ENCODE measurements around the gene PKNOX2.

Gene PKNOX2

GRCh38 chr11:125306476-125306875 is 141.9 kb downstream of the PKNOX2 start:
- no peak for DNase-seq (ENCODE audit: low read depth in 4 of 4, low spot score in 1 of 4)

GRCh38 chr11:125308246-125308645 is 143.7 kb downstream of the PKNOX2 start:
- DNase-seq (ENCODE audit: low read depth in 4 of 4, low spot score in 1 of 4), result no peak

GRCh38 chr11:125312391-125312790 is 147.8 kb downstream of the PKNOX2 start:
- no peak for DNase-seq (ENCODE audit: low read depth in 4 of 4, low spot score in 1 of 4)

DNA sequence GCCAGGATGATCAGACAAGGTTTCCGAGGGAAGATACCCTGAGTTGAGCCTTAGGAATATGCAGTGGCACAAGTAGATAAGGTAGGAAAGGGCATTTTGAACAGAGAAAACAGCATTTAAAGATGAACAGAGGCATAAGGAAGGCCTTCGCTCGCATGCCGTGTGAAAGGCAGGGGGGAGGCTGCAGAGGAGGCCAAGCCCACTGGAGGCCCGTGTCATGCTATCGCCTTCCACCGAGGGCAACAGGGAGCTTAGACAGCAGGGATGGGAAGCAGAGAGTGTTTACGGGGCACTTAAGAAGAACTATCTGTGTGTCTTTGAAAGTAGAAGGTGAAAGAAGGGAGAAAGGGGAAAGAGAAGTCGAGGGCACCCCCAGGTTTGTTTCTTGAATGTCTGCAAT is 148.3 kb downstream of the PKNOX2 start:
- no peak for DNase-seq (ENCODE audit: low read depth in 4 of 4, low spot score in 1 of 4)

GRCh38 chr11:125313271-125314219 is 149.0 kb downstream of the PKNOX2 start:
- DNase-seq (ENCODE audit: low read depth in 4 of 4, low spot score in 1 of 4), result no peak

DNA sequence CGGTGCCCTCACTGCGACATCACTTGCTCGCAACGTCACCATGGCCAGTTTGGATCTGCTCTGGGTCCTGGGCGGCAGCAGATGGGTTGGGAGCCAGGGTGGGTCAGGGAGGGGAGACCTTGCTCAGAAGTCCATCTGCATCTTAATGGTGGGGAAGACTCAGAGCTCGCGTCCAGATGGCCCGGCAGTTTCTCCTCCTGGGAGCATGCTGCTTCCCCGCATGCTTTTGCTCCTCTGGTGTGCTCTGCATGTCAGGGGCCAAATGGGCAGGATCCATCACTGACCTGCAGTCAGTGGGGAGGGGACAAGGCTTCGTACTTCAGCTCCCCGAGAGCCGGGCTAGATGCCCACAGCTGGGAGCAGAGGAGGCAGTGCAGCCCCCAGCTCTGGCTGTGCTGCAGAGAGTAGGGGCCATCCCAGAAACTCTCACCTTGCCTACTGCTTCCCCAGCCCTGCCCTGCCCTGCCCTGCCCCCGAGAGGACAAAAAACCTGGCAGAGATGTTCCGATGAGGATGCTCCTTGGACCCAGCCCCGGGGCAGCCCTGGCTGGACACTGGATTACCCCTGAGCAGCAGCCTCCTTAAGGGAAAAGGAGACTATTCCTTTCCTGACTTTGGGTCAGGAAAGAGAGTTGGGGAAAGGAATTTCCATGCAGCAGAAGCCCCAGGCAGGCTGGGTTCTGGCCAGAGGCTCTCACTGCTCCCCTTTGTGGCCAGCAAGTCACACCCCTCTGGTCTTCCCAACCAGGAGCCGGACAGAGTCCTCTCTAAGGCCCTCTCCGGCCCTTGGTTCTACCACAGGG is 149.9 kb downstream of the PKNOX2 start:
- no peak for DNase-seq (ENCODE audit: low read depth in 4 of 4, low spot score in 1 of 4)

GRCh38 chr11:125315079-125315740 is 150.7 kb downstream of the PKNOX2 start:
- DNase-seq (ENCODE audit: low read depth in 4 of 4, low spot score in 1 of 4), result no peak

DNA sequence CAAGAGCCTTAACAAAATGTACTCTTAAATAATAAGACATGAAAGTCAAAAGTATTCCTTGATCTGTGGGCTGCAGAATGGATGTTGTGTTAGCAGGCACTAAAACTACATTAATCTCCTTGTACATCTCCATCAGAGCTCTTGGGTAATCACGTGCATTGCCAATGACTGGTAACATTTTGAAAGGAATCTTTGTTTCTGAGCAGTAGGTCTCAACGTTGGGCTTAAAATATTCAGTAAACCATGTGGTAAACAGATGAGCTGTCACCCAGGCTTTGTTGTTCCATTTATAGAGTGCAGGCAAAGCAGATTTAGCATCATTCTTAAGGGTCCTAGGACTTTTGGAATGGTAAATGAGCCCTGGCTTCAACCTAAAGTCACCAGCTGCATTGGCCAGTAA is 152.9 kb downstream of the PKNOX2 start:
- no peak for DNase-seq (ENCODE audit: low read depth in 4 of 4, low spot score in 1 of 4)

DNA sequence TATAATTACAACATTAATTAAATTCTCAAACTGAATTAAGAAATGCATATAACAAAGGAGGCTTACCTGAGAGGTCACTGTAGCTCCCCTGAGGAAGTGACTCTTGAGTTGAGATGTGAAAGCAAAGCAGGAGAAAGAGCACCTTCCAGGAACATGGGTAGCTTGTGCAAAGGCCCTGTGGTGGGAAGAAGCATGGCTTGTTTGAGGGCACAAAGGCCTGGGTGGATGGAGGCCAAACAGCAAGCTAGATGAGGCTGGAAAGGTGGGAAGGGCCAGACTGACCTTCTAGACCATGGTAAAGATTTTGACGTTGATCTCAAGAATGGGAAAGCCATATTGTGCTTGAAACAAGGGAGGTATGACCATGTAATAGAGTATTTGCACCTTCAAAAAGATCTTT is 155.1 kb downstream of the PKNOX2 start:
- no peak for DNase-seq (ENCODE audit: low read depth in 4 of 4, low spot score in 1 of 4)

DNA sequence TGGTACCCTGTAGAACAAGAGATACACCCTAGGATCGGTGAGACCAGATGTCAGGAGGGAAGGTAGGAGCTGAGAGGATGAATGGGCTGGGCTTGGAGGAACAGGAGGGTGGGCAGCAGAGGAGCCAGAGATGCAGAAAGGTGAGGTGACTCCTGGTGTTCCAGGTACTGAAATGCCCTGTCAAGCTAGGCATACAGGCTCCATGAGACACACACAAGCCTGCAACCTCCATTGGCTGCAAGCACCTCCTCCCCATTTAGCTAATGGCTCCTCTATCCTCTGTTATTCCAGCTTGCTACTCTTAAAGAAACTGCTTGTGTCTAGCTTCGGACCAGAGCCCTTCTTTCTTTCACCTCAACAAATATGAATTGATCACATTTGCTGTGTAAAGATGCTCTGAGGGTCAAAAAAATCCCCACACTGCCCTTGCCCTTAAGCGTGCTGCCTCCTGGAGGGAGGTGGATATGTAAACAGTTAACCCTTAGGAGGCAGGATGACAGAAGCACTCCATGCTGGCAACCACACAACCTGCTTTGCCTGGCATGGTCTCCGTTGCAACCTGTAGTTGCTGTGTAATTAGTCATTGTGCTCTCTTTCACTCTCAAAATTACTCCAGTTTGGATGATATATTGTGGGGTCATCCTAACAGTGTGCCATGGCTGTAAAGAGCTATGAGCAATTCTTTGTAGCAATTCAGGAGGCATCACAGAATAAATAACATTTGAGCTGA is 156.0 kb downstream of the PKNOX2 start:
- no peak for DNase-seq (ENCODE audit: low read depth in 4 of 4, low spot score in 1 of 4)

GRCh38 chr11:125322289-125322688 is 157.7 kb downstream of the PKNOX2 start:
- DNase-seq (ENCODE audit: low read depth in 4 of 4, low spot score in 1 of 4), result no peak

DNA sequence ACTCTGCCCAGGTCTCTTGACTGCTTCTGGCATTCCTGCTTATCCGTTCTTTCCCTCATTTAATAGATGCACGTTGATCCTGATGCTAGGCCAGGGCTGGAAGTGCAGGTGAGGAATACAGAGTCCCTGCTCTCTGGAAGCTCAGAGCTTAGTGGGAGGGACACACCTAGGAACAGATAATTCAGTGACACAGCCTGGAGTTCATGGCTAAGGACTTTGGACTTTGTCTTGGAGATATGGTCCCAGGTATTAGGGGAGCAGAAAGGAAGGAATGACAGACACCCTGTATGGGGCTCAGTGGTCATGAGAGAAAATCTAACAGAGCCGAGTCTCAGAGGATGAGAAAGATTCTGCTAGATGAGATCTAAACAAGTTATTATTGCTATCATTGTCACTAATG is 160.6 kb downstream of the PKNOX2 start:
- no peak for DNase-seq (ENCODE audit: low read depth in 4 of 4, low spot score in 1 of 4)

GRCh38 chr11:125326126-125326525 is 161.6 kb downstream of the PKNOX2 start:
- no peak for DNase-seq (ENCODE audit: low read depth in 4 of 4, low spot score in 1 of 4)

GRCh38 chr11:125327518-125328224 is 163.1 kb downstream of the PKNOX2 start:
- DNase-seq (ENCODE audit: low read depth in 4 of 4, low spot score in 1 of 4), result no peak

- no peak for DNase-seq (ENCODE audit: low read depth in 4 of 4, low spot score in 1 of 4)
Observed at GRCh38 chr11:125328225-125328580, 163.7 kb downstream of the PKNOX2 start.

DNA sequence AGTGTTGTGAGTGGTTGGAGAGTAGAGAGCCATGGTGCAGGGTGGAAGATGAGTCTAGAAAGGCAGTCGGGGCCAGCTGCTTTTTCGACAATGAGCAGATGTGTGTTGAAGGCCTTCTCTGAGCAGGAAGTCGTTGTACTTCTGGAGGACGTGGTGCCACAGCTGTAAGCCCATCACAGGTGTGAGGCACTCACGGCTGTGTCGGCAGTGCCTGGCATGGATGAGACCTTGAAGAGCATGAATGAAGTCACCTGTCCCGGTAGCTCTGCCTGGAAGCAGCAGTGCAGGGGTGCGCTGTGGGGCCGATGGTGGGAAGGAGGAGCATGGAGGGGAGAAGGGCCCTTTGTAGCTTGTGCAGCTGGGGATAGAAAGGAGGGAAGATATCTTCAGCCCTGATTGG is 165.2 kb downstream of the PKNOX2 start:
- DNase-seq (ENCODE audit: low read depth in 4 of 4, low spot score in 1 of 4), result no peak

- DNase-seq (ENCODE audit: low read depth in 4 of 4, low spot score in 1 of 4), result no peak
Observed at GRCh38 chr11:125330462-125331325, 166.1 kb downstream of the PKNOX2 start.

DNA sequence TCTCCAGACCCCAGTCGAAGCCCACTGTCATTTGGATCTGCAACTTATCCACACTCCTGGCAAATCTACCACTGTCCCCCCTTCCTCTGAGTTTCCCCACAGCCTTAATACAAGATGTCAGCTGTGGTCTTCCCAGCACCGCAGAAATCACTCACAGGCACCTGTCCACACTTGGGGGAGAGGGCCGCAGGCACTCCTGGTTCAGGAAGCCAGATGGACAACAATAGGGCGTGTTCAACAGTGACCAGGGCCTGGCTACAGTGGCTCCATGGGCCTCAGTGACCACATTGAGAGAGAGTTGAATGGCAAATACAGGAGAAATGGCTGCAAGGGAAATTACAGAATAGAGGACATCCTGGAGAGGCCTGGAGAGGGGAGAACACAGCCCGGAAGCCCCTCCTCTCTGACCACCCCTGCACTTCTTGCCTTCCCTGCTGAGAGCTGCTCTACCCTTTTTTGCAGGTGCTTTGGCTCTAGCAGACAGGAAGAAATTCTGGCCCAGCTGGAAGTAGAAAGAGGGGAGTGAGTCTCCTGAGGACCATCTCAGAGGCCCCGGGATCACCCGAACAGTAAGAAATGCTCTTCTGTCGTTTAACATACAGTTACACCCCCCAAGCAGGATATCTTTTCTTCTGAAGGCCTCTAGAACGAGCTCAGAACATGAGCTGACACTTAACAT is 166.9 kb downstream of the PKNOX2 start:
- no peak for DNase-seq (ENCODE audit: low read depth in 4 of 4, low spot score in 1 of 4)

DNA sequence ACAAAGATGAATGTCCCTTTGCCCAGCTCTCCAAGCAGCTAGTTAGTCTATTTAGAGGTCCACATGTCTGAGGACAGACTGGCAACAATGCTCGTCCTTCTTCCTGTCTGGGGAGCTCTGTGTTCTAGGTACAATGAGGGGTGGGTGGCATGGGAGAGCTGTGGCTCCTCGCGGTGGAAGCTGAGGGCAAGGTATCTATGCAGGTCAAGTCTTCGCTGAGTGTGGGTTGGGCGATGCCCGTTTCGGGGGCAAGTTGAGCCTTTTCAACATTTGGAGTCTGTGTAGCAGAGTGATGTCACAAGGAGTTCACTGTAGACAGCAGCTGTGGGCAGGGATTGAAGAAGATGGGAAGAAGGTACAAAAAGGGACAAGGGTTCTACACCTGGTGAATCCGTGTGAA is 168.3 kb downstream of the PKNOX2 start:
- no peak for DNase-seq (ENCODE audit: low read depth in 4 of 4, low spot score in 1 of 4)

Measured in stimulated activated CD4-positive, alpha-beta T cell treated with anti-CD3 and anti-CD28 coated beads, Interleukin-1b, Interleukin-23, amount 100 ng/mL, for 24 hours (primary cell).